Measurements from ENCODE around the gene CHDH.

The CHDH gene, protein sequence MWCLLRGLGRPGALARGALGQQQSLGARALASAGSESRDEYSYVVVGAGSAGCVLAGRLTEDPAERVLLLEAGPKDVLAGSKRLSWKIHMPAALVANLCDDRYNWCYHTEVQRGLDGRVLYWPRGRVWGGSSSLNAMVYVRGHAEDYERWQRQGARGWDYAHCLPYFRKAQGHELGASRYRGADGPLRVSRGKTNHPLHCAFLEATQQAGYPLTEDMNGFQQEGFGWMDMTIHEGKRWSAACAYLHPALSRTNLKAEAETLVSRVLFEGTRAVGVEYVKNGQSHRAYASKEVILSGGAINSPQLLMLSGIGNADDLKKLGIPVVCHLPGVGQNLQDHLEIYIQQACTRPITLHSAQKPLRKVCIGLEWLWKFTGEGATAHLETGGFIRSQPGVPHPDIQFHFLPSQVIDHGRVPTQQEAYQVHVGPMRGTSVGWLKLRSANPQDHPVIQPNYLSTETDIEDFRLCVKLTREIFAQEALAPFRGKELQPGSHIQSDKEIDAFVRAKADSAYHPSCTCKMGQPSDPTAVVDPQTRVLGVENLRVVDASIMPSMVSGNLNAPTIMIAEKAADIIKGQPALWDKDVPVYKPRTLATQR

DNA sequence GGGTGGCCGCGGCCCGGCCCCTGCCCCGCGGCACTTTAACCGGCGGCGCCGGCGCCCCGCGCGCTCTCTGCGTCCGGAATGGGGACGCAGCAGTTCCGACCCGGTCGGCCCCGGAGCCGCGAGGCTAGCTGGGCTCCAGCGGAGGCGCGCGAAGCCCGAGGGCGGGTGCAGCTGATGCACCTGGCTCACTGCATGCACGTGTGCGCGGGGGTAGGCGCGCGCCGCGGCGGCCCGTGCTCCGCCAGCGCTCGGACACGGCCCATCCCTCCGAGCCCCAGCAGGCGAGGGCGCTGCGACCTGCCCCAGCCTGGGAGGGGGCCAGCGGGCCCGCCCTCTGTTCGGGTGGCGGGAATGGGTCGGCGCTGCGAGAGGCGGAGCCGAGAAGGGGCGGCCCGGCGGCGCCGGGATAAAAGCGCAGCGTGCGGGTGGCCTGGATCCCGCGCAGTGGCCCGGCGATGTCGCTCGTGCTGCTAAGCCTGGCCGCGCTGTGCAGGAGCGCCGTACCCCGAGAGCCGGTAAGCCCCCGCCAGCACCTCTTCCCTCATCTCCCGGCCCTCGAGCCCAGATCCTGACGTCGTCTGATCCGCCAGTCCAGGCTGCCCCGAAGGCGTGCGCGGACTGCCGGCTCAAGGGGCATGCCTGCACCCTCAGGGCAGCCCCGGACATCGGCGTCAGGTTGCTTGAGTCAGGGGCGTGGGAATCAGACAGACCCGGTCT lies at the start of gene CHDH, which contains the start of gene IL17RB:
CHDH (minus strand) TSS at position 286 of the 717 bp plus-strand sequence. CDS start 22,411 bp downstream, outside the sequence.
IL17RB (plus strand) TSS at position 435 of the 717 bp plus-strand sequence; CDS start at position 456, 21 bp downstream.
- DNase-seq: peak; percentile 76

DNA sequence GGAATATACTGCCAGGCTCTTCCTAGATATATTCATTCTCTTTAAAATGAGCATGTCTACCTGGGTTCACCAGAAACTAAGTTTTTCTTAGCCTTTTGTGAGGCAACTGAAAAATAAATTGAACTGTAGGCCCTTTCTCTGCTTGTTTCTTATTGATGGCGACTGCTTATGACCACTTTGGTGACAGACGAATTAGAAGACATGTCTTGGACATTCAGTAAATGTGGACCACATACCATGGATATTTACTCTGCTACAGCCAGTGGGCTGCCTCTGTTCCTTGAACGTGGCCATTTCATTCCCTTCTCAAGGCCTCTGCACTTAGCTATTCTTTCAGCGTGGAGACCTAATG lies 46.0 kb upstream of the CHDH start:
- no peak for DNase-seq

DNA sequence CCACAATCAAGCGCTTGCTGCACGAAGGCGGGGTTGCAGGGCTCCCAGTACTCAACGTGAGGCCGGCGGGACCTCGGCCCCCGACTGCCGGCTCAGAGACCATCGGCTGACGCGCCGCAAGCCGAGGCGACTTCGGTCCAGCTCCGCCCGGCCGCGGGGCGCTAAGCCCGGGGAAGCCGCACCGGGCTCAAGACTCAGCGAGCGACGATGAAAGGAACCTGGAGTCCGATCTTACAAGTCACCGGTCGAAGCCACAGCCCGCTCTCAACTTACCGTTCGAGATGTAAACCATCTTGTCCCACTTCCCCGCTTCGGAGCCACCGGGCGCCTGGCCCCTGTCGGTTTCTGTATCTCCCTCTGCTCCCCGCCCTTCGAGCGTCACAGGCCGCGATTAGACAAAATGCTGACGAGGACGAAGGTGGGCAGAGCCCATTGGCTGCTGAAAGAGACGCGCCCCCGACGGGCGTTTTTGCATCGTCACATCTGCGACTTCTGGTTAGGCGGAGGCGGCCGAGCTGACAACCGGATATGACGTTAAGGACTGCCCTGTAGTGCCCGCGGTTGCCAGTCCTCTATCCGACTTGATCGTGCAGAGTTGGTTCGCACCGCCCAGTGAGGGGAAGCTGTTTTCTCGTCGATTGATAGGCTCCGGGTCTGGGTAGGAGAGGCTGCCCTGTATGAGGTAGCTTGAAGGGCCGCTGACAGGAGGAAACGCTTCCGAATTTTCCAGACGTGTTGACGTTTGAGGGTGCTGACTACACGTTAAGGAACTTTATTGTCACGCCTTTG lies 45.5 kb upstream of the CHDH start, which contains the start of gene SELENOK:
SELENOK (minus strand) TSS at position 363 of the 789 bp plus-strand sequence.
- DNase-seq: peak; percentile 99

DNA sequence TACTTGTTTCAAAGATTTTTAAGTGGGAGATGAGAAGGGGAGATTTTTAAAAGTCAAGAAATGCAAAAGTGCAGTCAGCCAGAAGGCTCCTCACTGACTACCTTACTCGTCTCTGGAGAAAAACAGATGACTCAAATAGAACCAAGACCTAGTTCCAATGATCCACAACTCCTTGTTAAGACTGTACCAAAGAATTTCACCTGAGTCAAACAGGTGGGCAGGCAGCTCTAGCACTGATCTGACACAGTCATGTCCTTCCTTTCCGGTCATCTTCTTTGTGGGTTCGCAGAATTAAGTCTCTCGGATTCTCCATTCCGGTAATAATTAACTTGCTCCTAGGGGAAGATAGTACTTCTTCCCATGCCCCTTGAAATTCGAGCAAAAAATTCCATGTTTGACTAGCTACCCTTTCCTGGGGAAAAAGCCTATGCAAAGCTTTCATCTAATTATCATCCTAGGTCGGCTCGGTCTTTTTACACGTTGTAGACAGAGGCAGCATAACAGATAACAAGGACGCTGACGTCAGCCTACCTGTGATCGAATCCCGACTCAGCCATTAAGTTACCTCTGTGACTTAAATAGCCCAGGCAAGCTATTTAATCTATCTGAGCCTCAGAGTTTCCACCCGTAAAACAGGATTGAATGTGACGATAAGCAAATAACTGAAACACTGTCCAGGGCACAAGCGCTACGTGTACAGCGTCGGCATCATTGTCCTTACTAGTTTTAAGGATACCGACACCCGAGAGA lies 44.7 kb upstream of the CHDH start:
- DNase-seq: no peak

DNA sequence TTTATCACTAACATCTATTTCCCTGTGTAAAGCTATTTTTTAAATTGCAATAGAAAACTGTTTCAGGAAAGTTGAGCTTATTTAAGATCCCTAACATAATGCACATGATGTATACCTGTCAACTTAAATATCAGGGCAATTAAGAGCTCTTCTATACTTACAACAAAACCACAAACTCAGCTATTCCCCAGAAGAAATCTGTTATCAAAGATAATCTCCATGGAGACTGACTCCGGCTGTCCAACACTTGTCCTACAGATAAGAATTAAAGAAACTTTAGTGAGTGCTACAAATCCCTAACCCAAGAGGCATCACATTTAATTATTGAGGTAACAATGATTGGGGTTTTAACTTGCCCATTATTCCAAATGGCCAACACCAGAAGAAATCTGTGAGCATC lies 42.0 kb upstream of the CHDH start:
- DNase-seq: no peak

DNA sequence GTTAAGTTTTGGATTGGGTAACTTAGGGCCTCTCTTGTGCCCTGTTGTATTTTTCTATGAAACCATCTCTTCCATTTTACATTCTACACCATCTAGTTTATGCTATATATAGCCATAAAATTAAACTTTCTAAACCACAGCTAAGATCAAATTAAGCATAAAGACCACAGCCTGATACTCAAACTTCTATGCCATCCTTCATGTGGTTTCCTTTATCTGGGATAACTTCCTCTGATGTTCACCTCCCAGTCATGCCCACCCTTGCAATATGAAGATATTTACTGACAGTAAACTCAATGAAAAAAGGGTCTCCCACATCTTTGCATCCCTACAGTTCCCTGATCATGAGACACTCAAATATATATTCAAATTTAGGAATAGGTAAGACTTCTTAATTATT lies 41.2 kb upstream of the CHDH start:
- DNase-seq: no peak

DNA sequence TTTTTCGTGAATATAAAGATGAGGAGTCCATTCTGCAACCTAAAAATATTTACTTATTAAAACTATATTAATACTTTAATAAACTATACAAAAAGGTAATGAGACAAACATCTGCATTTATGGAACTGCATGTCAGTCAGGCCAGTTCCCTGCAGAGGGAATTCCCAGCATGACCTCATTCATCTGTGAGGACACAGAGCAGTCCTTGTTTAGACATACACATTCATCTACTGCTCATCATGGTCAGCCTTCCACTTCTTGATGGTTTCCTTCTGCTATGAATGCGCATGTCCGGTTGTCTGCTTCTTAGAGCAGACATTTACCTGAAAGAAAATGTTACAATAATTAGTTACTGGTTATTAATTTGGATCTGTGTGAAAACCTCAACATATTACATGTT lies 39.0 kb upstream of the CHDH start:
- DNase-seq: no peak

DNA sequence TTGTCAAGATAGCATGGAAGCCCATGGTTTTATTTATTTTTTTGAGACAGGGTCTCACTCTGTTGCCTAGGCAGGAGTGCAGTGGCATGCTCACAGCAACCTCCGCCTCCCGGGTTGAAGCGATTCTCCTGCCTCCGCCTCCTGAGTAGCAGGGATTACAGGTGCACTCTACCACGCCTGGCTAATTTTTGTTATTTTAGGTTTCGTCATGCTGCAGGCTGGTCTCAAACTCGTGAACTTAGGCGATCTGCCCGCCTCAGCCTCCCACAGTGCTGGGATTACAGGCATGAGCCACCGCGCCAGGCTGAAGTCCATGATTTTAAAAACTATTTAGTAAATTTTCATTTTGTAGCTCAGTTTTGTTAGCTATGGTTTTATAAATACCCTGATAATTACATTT lies 38.4 kb upstream of the CHDH start:
- no peak for DNase-seq

DNA sequence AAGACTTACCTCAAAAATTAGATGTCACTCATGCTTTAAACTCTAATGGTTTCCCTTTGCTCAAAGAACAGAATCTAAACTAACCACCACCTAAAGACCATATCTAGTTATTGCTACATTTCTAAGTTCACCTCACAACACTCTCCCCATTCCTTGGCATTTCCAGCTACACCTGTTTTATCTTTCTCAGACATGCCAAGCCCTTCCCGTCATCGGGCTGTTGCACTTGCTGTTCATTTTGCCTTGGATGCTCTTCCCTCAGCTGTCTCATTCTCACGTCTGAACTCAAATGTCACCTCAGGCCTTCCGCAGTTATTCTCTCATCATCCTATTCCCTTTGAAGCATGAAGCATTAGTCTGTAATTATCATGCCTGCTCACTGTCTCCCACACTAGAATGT lies 36.8 kb upstream of the CHDH start:
- DNase-seq: no peak

DNA sequence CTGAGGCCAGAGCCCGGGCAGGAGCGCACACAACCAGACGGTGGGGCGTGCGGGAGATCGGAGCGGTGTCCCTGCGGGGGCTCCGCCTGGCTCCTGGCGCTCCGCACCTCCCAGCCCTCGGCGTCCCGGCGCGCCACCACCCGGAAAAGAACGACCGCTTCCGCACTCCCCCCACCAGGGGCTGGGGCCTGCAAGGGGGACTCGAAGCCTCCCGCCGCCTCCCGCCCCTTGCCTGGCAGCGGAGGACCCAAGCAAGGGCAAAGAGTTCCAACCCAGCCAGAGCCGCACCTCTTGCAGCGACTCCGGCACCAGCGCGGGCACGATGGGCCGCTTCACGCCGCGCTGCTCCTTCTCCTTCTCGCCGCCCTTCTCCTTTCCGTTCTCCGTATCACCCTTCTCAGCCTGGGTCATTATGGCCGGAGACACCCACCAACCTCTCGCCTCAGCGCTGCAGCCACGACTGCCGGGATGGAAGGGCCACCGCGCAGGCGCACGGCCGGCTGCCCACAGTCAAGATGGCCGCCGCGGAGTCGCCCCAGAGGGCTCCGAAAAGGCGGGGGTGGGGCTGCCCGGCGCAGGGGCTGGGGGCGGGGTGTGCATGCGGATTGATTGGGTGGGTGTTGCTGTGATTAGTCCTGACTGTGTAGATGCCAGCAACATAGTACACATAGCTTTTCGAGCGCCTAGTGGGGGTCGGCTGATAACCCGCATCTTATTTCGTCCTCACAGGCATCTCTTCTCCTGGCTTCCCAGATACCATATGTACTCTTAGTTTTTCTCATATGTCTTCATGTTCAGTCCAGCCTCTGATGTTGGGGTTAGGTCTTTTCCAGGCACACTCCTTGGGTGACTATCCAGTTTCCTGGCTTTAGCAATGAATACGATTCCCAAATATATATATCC lies 35.7 kb upstream of the CHDH start, which contains the start of gene ACTR8:
ACTR8 (minus strand) TSS at position 462 of the 903 bp plus-strand sequence; CDS start at position 411, 51 bp downstream.
- DNase-seq: peak; percentile 95

DNA sequence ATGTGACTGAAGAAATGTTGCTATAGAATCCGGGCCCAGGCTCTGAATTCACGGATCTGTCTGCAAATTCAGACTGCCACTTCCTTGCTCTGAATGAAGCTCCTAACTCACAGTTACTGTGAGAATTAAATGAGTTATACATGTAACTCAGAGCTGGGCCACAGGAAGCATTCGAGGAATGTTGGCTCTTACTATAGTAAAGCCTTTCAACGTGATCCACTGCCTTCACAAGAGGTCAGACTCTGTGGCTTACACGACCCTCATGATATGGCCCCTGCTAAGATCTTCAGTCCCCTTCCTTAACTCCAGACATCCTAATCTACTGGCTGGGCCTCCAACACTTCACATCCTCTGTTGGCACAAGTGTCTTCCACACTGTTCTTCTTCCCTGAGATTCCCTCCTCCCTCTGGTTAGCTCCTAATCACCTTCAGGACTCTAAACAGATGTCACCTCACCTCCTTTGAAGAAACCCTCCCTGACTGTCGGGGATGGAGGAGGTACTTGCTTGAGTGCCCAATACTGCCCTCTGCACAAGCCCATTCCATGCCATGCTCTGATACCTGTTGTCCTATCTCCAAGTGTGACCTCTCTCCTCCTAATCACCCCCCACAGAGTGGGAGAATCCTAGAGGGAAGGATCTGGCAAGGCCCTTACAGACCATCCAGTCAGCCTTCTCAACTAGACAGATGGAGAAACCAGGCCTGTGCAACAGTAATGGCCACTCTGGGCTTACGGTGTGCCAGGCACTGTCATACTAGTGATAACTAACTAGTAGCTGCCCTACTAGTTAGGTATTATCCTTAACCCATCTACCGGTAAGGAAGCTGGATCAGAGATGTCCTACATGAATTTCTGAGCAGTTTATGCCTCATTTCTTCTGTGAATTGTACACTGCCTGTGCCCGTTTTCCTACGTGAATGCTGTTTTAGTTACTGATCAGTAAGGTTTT lies 34.5 kb upstream of the CHDH start:
- no peak for DNase-seq

DNA sequence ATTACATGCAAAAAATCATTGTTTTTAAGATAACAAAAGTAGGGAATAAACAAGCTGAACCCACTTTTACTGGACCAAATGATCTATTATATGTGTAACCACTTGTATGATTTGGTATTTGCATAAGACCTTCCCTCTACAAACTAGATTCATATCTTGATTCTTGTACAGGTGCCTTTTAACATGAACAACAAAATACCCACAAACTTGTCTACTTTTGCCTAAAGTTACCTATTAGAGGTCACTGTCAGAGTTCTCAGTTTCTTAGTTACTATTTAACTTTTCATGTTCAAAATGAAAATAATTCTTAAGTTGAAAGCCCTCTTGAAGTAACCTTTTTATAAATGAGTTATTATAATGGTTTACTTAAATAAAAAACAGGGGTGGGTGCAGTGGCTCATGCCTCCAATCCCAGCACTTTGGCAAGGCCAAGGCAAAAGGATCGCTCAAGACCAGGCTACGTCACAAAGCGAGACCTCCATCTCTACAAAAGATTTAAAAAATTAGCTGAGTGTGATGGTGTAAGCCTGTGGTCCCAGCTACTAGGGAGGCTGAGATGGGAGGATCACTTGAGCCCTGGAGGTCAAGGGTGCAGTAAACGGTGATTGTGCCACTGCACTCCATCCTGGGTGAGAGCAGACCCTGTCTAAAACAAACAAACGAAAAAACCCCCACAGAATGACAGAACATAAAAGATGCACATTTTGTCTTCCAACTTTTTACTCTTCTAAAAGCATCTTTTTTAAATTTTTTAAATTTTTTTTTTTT lies 19.7 kb upstream of the CHDH start:
- DNase-seq: no peak

DNA sequence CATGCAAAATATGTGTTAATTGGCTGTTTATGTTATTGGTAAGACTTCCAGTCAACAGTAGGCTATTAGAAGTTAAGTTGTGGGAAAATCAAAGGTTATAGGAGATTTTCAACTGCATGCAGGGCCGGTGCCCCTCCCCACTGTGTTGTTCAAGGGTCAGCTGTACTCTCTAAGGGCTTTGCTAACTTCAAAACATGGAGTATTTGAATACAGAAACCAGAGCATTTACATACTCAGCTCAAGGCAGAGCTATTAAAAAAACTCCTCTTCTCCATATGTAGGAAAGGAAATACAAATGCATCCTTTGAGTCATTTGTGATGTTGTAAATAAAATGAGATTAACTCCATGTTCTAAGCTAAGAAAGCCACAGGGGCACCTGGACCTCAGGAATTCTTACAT lies 16.9 kb upstream of the CHDH start:
- no peak for DNase-seq

DNA sequence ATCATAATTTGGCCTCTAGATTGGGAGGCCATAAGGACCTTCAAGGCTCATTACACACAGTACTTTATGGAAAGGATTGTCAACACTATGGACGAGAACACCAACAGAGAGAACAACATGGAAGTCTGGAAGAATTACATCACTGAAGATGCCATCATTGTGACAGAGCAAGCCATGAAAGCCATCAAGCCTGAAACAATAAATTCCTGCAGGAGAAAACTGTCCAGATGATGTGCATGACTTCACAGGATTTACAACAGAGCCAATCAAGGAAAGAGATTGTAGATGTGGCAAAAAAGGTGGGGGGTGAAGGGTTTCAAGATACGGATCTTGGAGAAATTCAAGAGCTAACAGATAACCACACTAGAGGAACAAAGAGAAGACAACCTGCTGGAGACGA lies 16.0 kb upstream of the CHDH start:
- DNase-seq: no peak

DNA sequence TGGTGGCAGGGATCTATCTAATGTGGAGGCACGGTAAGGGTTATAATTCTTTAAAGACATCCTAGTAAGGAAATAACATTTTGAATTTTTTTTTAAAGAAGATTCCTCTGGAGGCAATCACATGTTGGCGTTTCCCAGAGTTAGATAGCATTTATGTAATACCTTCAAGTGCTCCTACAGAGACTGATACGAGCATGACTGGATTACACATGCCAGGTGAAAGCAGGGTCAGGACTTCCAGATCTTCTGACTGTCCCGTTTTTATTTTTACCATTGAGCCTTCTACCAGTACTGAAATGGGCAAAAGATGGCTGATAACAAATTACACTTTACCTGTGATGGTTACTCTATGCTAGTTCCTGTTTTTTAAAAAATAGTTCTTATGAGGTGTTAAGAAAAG lies 14.0 kb upstream of the CHDH start:
- DNase-seq: no peak

DNA sequence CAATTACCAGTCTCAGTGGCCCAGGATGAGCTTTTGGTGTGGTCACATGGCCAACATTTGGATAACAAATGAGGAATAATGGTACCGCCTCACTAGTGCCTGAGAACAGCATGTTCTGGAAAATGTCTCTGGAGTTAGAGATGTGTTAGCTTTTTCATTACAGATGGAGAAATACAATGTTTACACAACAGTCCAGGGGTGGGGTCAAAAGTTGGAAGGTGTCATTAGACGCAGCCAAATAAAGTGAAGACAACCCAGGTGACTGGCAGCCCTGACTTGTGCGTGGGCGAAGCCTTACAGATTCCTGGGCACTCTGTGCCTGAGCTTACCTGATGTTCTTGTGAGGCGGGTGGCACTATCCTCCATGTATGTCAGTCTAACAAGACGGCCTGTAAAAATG lies 13.0 kb upstream of the CHDH start:
- no peak for DNase-seq

DNA sequence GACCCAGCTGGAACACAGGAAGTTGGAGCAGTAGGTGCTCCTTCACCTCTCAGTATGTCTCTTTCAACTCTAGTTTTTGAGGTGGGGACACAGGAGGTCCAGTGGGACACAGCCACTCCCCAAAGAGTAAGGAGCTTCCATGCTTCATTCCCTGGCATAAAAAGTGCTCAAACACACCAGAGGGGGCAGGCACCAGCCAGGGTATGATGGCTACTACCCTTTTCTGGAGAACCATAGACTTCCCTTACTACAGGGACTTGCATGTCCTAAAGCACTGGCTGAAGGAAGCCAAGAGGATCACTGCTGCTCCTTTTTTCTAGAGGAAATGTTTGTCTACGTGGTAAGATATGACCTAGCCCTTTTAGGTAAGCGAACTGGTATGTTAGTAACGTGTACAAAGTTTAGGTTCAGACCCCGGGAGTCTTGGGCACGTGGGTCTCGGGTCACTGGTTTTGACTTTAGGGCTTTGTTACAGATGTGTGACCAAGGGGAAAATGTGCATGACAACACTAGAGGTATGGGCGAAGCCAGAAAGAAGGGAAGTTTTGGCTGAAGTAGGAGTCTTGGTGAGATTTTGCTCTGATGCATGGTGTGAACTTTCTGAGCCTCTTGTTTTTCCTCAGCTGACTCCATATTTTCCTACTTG lies 12.0 kb upstream of the CHDH start:
- no peak for DNase-seq

DNA sequence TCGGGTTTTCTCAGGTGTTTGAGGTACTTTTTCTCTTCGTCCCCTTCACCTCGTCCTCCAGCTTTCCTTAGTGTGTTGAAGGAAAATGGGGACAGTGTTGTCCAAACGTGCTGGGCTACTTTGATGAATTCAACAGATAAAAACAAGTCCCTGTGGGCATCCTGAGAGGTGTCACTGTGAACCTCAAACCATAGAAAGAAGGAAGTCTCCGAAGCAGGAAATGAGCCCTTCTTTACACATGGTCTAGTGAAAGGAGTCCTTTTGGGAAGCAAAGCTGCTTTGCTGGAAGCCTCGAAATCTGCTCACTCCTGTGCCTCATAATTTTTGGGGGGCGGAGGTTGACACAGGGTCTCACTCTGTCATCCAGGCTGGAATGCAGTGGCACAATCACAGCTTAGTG lies 10.7 kb upstream of the CHDH start:
- DNase-seq: no peak

Measured in femur (tissue), 1 donor.